ENCODE data around the gene WASHC3. TPM values are rescaled to one million over a fixed set of nuclear protein-coding genes. Genes with fewer than 3 reads are reported as not detected.

WASHC3 gene
- total RNA-seq, 4 donors from 2014 or later: 72.9 to 100 (median 91.7) TPM

DNA sequence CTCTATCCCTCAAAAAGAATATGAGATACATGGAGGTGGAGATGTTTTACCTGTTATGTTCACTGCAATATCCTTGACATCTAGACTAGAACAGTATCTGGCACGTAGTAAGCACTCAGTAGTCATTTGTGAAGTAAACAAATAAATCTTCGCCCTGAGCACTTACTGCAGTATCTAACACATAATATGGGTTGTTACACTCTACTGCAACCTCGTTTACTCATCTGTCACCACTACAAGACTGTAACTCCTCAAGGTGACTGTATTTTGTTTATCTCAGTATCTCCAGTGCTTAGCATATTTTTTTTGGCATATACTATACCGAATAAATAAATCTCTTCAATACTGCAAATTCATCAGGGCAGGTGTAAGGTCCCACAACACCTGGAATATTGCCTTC is 66.1 kb downstream of the WASHC3 start:
- no peak for TF ChIP-seq CTCF (IDR thresholded peaks at IDR 0.05; ENCODE audit: low read depth)

DNA sequence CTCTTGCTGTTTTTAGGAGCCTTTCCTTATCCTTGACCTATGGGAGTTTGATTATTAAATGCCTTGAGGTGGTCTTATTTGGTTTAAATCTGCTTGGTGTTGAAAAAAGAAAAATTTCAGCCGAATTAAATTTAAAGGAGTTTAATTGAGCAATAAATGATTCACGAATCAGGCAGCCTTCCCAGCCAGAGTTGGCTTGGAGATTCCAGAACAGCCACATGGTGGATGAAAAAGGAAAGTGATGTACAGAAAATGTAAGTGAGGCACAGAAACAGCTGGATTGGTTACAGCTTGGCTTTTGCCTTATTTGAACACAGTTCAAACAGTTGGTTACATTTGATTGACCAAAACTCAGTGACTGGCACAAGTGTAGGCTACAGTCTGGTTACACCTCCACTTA is 69.7 kb downstream of the WASHC3 start:
- TF ChIP-seq CTCF (IDR thresholded peaks at IDR 0.05; ENCODE audit: low read depth): no peak

DNA sequence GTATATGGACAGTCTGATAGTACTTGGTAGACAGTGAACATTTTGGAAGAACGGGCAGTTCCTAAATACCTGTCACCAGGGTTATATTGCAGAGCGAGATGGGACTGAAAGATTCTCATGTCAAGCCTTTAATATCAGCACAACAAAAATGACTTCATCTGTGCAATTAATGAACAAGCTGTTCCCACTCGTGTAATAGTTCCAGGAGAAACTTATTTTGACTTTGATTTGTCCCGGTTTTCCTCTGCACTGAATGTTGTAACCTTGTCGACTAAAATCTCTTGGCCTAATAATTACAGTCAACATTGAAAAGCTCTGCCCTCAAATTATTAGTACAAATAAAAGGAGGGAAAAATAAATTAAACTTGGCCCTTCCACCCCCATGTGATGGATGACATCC is 79.5 kb downstream of the WASHC3 start:
- TF ChIP-seq CTCF (IDR thresholded peaks at IDR 0.05; ENCODE audit: low read depth): no peak

DNA sequence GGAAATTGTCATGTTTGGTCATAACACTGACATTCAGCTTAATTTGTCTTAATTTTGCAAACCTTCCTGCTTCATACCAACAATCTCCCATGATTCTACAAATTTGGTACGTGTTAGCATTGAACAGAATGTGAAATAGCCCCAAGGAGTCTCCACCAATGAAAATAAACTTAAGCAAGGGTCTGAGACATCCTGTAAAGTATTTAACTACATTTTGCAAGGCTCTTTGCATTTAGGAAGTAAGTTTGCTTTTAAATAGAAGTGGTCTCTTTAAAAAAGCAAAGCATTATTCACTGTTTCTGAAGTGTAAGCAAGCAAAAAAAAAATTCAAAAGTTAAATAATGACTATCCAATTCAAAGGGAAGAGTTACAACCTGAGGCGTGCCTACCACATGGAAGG is 79.9 kb downstream of the WASHC3 start:
- TF ChIP-seq CTCF (IDR thresholded peaks at IDR 0.05; ENCODE audit: low read depth): no peak

GRCh38 chr12:101968770-101969169 is 93.0 kb downstream of the WASHC3 start:
- TF ChIP-seq CTCF (IDR thresholded peaks at IDR 0.05; ENCODE audit: low read depth): no peak

DNA sequence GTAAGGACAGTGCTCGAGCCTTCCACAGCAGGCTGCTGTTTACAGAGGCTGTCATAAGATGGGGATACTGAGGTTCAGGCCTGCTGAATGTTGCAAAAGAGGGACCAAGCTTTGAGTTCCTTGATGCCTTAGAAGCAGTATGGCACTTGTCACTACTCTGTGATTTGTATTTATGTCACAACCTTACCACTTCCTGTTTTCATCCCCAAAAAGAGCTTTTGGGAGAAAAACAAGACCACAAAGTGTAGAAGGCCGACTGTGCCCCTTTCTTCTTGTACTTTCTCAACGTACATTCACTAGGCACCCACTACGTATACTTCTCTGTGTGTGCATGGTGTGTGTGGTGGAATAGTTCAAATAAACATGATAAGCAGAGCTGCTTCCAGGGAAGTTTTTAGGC is 94.3 kb downstream of the WASHC3 start:
- TF ChIP-seq CTCF (IDR thresholded peaks at IDR 0.05; ENCODE audit: low read depth): no peak

DNA sequence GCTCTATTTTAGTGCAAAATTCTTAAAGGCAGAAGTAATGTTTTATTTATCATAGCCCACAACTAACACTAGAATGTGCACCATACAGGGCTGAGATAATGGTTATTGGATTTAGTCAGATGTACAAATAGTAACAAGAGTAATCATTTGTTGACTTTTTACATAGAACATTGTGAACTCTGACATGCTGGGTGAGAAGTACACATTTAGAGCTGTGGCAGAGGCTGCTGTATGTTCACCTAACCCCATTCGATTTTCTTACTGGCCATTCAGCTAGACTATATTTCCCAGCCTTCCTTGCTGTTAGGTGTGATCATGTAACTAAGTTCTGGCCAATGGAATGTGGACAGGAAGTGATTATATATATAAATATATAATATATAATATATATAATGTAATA is 95.3 kb downstream of the WASHC3 start:
- TF ChIP-seq CTCF (IDR thresholded peaks at IDR 0.05; ENCODE audit: low read depth): no peak

DNA sequence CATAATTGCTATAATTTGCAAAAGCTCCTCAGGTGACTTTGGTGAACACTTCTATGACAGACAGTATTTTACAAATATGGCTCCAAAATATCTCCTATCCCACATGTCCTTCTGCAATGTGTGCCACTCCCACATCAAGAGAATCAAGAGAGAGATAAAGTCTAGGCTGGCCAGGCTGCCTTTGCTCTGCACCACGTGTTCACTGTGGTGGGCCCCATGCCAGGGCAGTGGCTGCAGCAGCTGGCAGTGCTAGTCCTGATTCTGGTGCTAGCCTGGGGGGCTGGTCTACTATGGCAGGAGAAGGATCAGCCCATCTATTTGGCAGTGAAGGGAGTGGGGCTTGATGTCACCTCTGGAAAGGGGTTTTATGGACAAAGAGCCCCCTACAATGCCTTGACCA is 98.1 kb downstream of the WASHC3 start:
- TF ChIP-seq CTCF (IDR thresholded peaks at IDR 0.05; ENCODE audit: low read depth): no peak

Data from subcutaneous adipose tissue (tissue), 4 donors.